SK-N-MC (cell line): ENCODE results near the gene ZRSR2.

Experiments
- EZH2 ChIP-seq: fragments of 200-600 bp; sonication (generic); IDR thresholded peaks from one replicate; pipeline ENCODE4 v1.6.1; 2017; ENCODE audit warnings: antibody characterized with exemption
- POLR2AphosphoS5 ChIP-seq: IDR thresholded peaks from 2 replicates; pipeline ENCODE4 v1.6.1; 2012; ENCODE audit warnings: mild to moderate bottlenecking, low read depth, low read length, borderline replicate concordance

DNA sequence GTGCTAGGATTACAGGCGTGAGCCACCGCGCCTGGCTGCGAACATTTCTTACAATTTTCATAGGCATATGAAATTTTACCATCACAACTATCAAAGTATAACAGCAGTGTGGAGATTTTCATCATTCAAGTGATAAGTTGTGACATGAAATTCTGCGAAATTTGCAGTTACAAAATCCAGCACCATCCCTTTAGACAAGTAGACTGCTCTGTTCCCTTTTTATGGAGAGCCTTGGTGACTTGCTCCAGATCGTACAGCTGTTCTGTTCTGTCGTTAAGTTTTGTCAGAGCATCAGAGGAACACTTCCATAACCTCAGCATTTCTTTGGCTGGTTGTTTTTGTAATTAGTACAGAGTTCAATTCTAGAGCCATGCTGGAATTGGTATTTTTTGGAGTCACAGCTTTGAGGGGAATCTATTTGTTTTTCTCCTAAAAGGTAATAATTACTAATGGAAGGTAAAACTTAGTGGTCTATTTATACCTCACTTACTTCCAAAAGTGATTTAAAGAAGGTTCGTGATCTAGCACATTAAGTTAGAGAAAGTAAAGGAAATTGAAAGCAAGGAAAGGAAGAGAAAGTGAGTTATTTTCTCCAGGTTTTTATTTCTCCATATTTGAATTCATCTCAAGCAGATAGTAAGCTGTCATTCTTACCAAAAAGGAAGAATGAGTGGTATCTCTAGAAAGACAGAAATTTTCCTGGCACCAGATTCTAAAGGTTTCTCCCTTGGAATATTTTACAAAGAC, 22.1 kb downstream of the ZRSR2 start:
- TF ChIP-seq EZH2, result no peak
- TF ChIP-seq POLR2AphosphoS5, result no peak
